Fibroblast of lung (primary cell): Measurements from ENCODE around the gene PLEKHA1. TPM values are rescaled to one million over a fixed set of nuclear protein-coding genes. Genes with fewer than 3 reads are reported as not detected.

Experiments used
- DNase-seq, 2 donors: peaks; one replicate each; pipeline versions ENCODE4 v3.0.0 to v3.0.0-alpha.2; 2010; ENCODE audit warnings: low read depth in 2 of 2
- H2AFZ ChIP-seq: 2 replicates; pipeline ENCODE4 v1.5.1; 2012; ENCODE audit warnings: low read length, control low read depth, inconsistent platforms
- H3K27ac ChIP-seq: 2 replicates; pipeline ENCODE4 v1.5.1; 2011; ENCODE audit warnings: low read length, control low read depth; ENCODE audit not compliant: insufficient read depth
- H3K27me3 ChIP-seq: 2 replicates; pipeline ENCODE4 v1.5.1; 2011; ENCODE audit warnings: mild to moderate bottlenecking, low read length; ENCODE audit not compliant: control insufficient read depth, insufficient read depth
- H3K36me3 ChIP-seq: 2 replicates; pipeline ENCODE4 v1.5.1; 2011; ENCODE audit warnings: low read length; ENCODE audit not compliant: control insufficient read depth, insufficient read depth
- H3K4me1 ChIP-seq: 2 replicates; pipeline ENCODE4 v1.5.1; 2011; ENCODE audit warnings: low read length; ENCODE audit not compliant: control insufficient read depth, insufficient read depth; ENCODE audit errors: extremely low read depth
- H3K4me2 ChIP-seq: 2 replicates; pipeline ENCODE4 v1.5.1; 2011; ENCODE audit warnings: low read length, control low read depth; ENCODE audit not compliant: insufficient read depth; ENCODE audit errors: extremely low read depth
- H3K4me3 ChIP-seq, 4 experiments: fragments of 200-600 bp in 1 of 4; sonication (generic) in 1 of 4; replicated peaks in 1 of 4; 2 replicates each; pipeline ENCODE4 v1.5.1; 2011 to 2016; ENCODE audit warnings: low read length in 4 of 4, low read depth in 3 of 4, mild to moderate bottlenecking in 3 of 4, control low read depth in 2 of 4, inconsistent platforms in 1 of 4, mixed read lengths in 1 of 4; ENCODE audit not compliant: insufficient read depth in 1 of 4; ENCODE audit errors: control extremely low read depth in 1 of 4
- H3K79me2 ChIP-seq: 2 replicates; pipeline ENCODE4 v1.5.1; 2012; ENCODE audit warnings: mild to moderate bottlenecking, low read length, inconsistent platforms; ENCODE audit not compliant: control insufficient read depth, insufficient read depth
- H3K9ac ChIP-seq: 2 replicates; pipeline ENCODE4 v1.5.1; 2011; ENCODE audit warnings: mild to moderate bottlenecking, low read length, control low read depth; ENCODE audit not compliant: insufficient read depth
- H3K9me3 ChIP-seq: 2 replicates; pipeline ENCODE4 v1.5.1; 2012; ENCODE audit warnings: low read depth, low read length; ENCODE audit not compliant: control insufficient read depth, insufficient read depth
- H4K20me1 ChIP-seq: 2 replicates; pipeline ENCODE4 v1.5.1; 2011; ENCODE audit warnings: low read length; ENCODE audit not compliant: control insufficient read depth, insufficient read depth; ENCODE audit errors: extremely low read depth
- EZH2 ChIP-seq: IDR thresholded peaks from 2 replicates; pipeline ENCODE4 v1.5.1; 2012; ENCODE audit warnings: low read length, control low read depth, mild to moderate bottlenecking; ENCODE audit errors: missing control alignments
- polyA plus RNA-seq, 2 donors: library from polyadenylated mRNA; depleted of rRNA in 1 of 2; stranded (reverse) in 1 of 2; unstranded in 1 of 2; fragments of >200 nt; gene quantifications; 2 replicates each; pipeline ENCODE4 v1.2.1, GENCODE V29; 2011 to 2012; ENCODE audit warnings: missing spikeins in 1 of 2
- total RNA-seq: library from RNA; depleted of rRNA; stranded (reverse); fragments of >200 nt; gene quantifications from 2 replicates; pipeline ENCODE4 v1.2.1, GENCODE V29; 2014
- TF ChIP-seq, protein P1 (sequence below), 2 donors: IDR thresholded peaks in 1 of 2; conservative IDR thresholded peaks in 1 of 2; 1 replicate in 1 of 2; 2 replicates in 1 of 2; pipeline ENCODE4 v1.5.1; 2011 to 2012; ENCODE audit warnings: low read length in 2 of 2, control low read depth in 1 of 2, inconsistent platforms in 1 of 2, low read depth in 1 of 2, mild to moderate bottlenecking in 1 of 2

The PLEKHA1 gene
- total and polyA plus RNA-seq, 2 donors (not counting 1 experiment from before 2014, with no cell fraction given), result 14.4 to 37.9 TPM

DNA sequence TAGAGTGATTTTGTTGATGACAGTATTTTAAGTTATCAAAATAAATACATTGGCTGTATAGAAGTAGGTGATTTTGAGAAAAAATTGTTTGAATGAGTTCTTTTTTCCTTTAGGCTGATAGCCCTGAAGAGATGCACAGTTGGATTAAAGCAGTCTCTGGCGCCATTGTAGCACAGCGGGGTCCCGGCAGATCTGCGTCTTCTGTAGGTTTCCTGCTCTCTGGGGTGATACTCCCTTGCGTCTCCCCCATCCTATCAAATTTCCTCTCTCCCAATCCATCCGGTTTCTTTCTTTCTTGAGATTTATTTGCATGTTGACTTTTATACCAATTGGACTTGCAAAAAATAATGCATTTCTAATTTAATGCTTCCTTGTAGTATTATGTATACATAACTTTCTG lies 52.3 kb downstream of the PLEKHA1 start:
- no peaks in the 10 kb centered on the region for H3K27me3 ChIP-seq
- no peak for TF ChIP-seq EZH2
- TF ChIP-seq, protein P1, sequence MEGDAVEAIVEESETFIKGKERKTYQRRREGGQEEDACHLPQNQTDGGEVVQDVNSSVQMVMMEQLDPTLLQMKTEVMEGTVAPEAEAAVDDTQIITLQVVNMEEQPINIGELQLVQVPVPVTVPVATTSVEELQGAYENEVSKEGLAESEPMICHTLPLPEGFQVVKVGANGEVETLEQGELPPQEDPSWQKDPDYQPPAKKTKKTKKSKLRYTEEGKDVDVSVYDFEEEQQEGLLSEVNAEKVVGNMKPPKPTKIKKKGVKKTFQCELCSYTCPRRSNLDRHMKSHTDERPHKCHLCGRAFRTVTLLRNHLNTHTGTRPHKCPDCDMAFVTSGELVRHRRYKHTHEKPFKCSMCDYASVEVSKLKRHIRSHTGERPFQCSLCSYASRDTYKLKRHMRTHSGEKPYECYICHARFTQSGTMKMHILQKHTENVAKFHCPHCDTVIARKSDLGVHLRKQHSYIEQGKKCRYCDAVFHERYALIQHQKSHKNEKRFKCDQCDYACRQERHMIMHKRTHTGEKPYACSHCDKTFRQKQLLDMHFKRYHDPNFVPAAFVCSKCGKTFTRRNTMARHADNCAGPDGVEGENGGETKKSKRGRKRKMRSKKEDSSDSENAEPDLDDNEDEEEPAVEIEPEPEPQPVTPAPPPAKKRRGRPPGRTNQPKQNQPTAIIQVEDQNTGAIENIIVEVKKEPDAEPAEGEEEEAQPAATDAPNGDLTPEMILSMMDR (conservative IDR thresholded peaks at IDR 0.05 in 1 of 2, IDR thresholded peaks at IDR 0.05 in 1 of 2; ENCODE audit: low read depth in 1 of 2, low read length in 2 of 2), result no peak

DNA sequence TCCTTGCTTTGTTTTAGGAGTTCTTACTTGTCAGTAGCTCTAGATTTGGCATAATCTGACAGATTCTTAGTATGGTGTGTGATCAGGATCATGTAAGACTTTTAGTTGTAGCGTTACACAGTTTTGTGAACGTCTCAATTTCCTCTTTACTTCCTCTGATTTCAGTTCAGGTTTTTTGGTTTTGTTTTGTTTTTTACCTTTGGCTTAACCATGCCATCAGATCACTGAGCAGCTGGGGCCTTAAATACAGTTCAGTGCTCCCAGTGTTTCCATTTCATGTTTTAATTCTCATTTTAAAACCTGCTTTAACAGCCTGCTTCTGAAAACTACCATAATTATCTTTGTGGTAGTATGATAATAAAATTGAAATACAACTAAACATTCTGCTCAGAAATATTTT lies 52.8 kb downstream of the PLEKHA1 start:
- Histone ChIP-seq H3K27ac (no peak overlapping the region), H3K27me3 (no peaks in the 10 kb centered on the region), H2AFZ (no peak overlapping the region), H3K9ac (no peak overlapping the region), H3K4me2 (no peak overlapping the region), H3K4me3 (no peak overlapping the region), H3K36me3 (no peaks in the 10 kb centered on the region), H3K79me2 (no peaks in the 10 kb centered on the region), H3K9me3 (no peaks in the 10 kb centered on the region), H4K20me1 (no peaks in the 10 kb centered on the region), H3K4me1 (peaks cover 3% of the 10 kb centered on the region)
- no peak for DNase-seq
- TF ChIP-seq EZH2, result no peak
- TF ChIP-seq, protein P1 (conservative IDR thresholded peaks at IDR 0.05 in 1 of 2, IDR thresholded peaks at IDR 0.05 in 1 of 2; ENCODE audit: low read depth in 1 of 2, low read length in 2 of 2), result no peak

More for the DNA sequence above, 52.3 kb downstream of the PLEKHA1 start:
- Histone ChIP-seq H3K36me3 (no peaks in the 10 kb centered on the region), H4K20me1 (no peaks in the 10 kb centered on the region), H3K4me1 (peaks cover 3% of the 10 kb centered on the region), H3K9ac (no peak overlapping the region), H3K4me3 (no peak overlapping the region), H3K9me3 (no peaks in the 10 kb centered on the region), H2AFZ (no peak overlapping the region), H3K27ac (no peak overlapping the region), H3K79me2 (no peaks in the 10 kb centered on the region), H3K4me2 (no peak overlapping the region)
- DNase-seq, result no peak

DNA sequence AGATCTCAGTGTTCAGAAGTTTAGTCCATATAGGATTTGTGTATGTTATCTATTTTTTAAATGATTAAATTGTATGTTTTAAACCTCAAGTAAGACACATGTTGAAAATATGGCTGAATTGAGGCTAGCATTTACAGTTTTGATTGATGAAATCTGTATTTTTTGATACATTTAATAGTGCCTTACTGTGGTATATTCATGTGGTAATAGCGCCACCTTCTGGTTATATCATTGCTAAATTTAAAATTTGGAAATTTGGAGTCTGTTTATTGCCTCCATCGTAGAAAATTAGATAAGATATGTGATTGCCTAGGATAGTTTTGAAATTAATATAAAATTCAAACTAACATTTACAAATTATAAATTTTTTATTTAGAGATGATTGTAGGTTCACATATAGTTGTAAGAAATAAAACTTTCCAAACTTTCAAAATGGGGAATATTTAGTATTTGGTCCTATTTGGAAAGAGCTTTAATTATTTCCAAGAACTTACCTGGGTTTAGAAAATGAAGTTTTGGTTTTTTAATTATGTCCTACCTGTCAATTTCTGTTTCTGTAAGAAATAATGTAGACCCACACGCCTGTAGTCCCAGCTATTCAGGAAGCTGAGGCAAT lies 60.8 kb downstream of the PLEKHA1 start:
- Histone ChIP-seq H4K20me1 (no peaks in the 10 kb centered on the region), H3K27me3 (no peaks in the 10 kb centered on the region), H3K4me2 (no peak overlapping the region), H3K9me3 (no peaks in the 10 kb centered on the region), H2AFZ (no peak overlapping the region), H3K4me1 (no peaks in the 10 kb centered on the region), H3K79me2 (no peaks in the 10 kb centered on the region), H3K36me3 (no peaks in the 10 kb centered on the region), H3K4me3 (no peak overlapping the region), H3K9ac (no peak overlapping the region), H3K27ac (no peak overlapping the region)
- peak; percentile 24 to 72 for DNase-seq
- TF ChIP-seq, protein P1 (conservative IDR thresholded peaks at IDR 0.05 in 1 of 2, IDR thresholded peaks at IDR 0.05 in 1 of 2; ENCODE audit: low read depth in 1 of 2, low read length in 2 of 2), result peak in 1 of 2 donors; percentile 41
- TF ChIP-seq EZH2, result no peak
